ENCODE measurements around the gene PRRT4. TPM values are rescaled to one million over a fixed set of nuclear protein-coding genes. Genes with fewer than 3 reads are reported as not detected.

The PRRT4 gene
- total and polyA plus RNA-seq, 2 of the 13 experiments (the other 11 are each of a cell fraction or from before 2014, with no cell fraction given): not detected

- TF ChIP-seq ZBTB4 (CRISPR knock-in tag; IDR thresholded peaks at IDR 0.05; ENCODE audit: borderline replicate concordance) (no peak), ZBTB10 (CRISPR knock-in tag; IDR thresholded peaks at IDR 0.05; ENCODE audit: borderline replicate concordance) (no peak), ZSCAN31 (CRISPR knock-in tag; IDR thresholded peaks at IDR 0.05; ENCODE audit: low read depth) (no peak), PHB2 (IDR thresholded peaks at IDR 0.05; ENCODE audit: partially characterized antibody) (no peak), TBX2 (CRISPR knock-in tag; IDR thresholded peaks at IDR 0.05; ENCODE audit: borderline replicate concordance) (0 out of 2 replicates have a peak, but pooled peaks have one; percentile 34), FOXP1 (IDR thresholded peaks at IDR 0.05) (no peak), FOXP1 (CRISPR knock-in tag; IDR thresholded peaks at IDR 0.05) (peak; percentile 83), FOXP4 (CRISPR knock-in tag; IDR thresholded peaks at IDR 0.05) (no peak), ZBTB43 (CRISPR knock-in tag; conservative IDR thresholded peaks at IDR 0.05) (no peak), CSRNP1 (CRISPR knock-in tag; IDR thresholded peaks at IDR 0.05) (no peak), ZNF30 (CRISPR knock-in tag; IDR thresholded peaks at IDR 0.05) (no peak), ZNF557 (CRISPR knock-in tag; IDR thresholded peaks at IDR 0.05) (no peak), SRF (IDR thresholded peaks at IDR 0.05; ENCODE audit: low read depth, low read length) (no peak), KAT7 (CRISPR knock-in tag; IDR thresholded peaks at IDR 0.05; ENCODE audit: borderline replicate concordance) (no peak), ZSCAN29 (CRISPR knock-in tag; conservative IDR thresholded peaks at IDR 0.05) (0 out of 2 replicates have a peak, but pooled peaks have one; percentile 39), ZBTB42 (CRISPR knock-in tag; IDR thresholded peaks at IDR 0.05) (no peak), ZNF382 (CRISPR knock-in tag; IDR thresholded peaks at IDR 0.05; ENCODE audit: borderline replicate concordance) (no peak), ZFP36L2 (CRISPR knock-in tag; IDR thresholded peaks at IDR 0.05) (no peak), ZNF468 (CRISPR knock-in tag; IDR thresholded peaks at IDR 0.05) (no peak), ZNF160 (CRISPR knock-in tag; IDR thresholded peaks at IDR 0.05) (no peak), ZNF3 (CRISPR knock-in tag; IDR thresholded peaks at IDR 0.05) (no peak)
Observed at GRCh38 chr7:128310499-128310898, 51.0 kb downstream of the PRRT4 start (continued).

Measured in HepG2 (cell line).